ENCODE data around the gene DNAJC12.

DNAJC12 gene

GRCh38 chr10:67801118-67801517 is 36.9 kb downstream of the DNAJC12 start:
- DNase-seq (ENCODE audit: low read depth): no peak
- in situ Hi-C loops (cut with HindIII; ENCODE audit: low sequenced_read_pairs): no loop called here
- TF ChIP-seq CTCF (IDR thresholded peaks at IDR 0.05; ENCODE audit: low read depth, low read length, missing control alignments): no peak
- no peak overlapping the region for H3K4me3 ChIP-seq (ENCODE audit: low read depth, low read length)

GRCh38 chr10:67794909-67795460 is 43.0 kb downstream of the DNAJC12 start:
- H3K4me3 ChIP-seq (ENCODE audit: low read depth, low read length): no peak overlapping the region
- no peak for TF ChIP-seq CTCF (IDR thresholded peaks at IDR 0.05; ENCODE audit: low read depth, low read length, missing control alignments)
- DNase-seq (ENCODE audit: low read depth): no peak
- in situ Hi-C loops (cut with HindIII; ENCODE audit: low sequenced_read_pairs): no loop called here

GRCh38 chr10:67794256-67794655 is 43.7 kb downstream of the DNAJC12 start:
- H3K4me3 ChIP-seq (ENCODE audit: low read depth, low read length): no peak overlapping the region
- no peak for DNase-seq (ENCODE audit: low read depth)
- in situ Hi-C loops (cut with HindIII; ENCODE audit: low sequenced_read_pairs): no loop called here
- no peak for TF ChIP-seq CTCF (IDR thresholded peaks at IDR 0.05; ENCODE audit: low read depth, low read length, missing control alignments)

GRCh38 chr10:67793313-67793712 is 44.7 kb downstream of the DNAJC12 start:
- DNase-seq (ENCODE audit: low read depth): no peak
- no peak for TF ChIP-seq CTCF (IDR thresholded peaks at IDR 0.05; ENCODE audit: low read depth, low read length, missing control alignments)
- in situ Hi-C loops (cut with HindIII; ENCODE audit: low sequenced_read_pairs): no loop called here
- H3K4me3 ChIP-seq (ENCODE audit: low read depth, low read length): no peak overlapping the region

- TF ChIP-seq CTCF (IDR thresholded peaks at IDR 0.05; ENCODE audit: low read depth, low read length, missing control alignments): no peak
- no peak for DNase-seq (ENCODE audit: low read depth)
- in situ Hi-C loops (cut with HindIII; ENCODE audit: low sequenced_read_pairs): no loop called here
- H3K4me3 ChIP-seq (ENCODE audit: low read depth, low read length): no peak overlapping the region
These were observed 45.3 kb downstream of the DNAJC12 start for GRCh38 chr10:67792653-67793052.

GRCh38 chr10:67790534-67791408 is 47.2 kb downstream of the DNAJC12 start:
- in situ Hi-C loops (cut with HindIII; ENCODE audit: low sequenced_read_pairs): no loop called here
- H3K4me3 ChIP-seq (ENCODE audit: low read depth, low read length): no peak overlapping the region
- no peak for DNase-seq (ENCODE audit: low read depth)
- TF ChIP-seq CTCF (IDR thresholded peaks at IDR 0.05; ENCODE audit: low read depth, low read length, missing control alignments): no peak

All from astrocyte of the cerebellum (primary cell).